ENCODE measurements around the gene LSAMP.

The LSAMP gene

DNA sequence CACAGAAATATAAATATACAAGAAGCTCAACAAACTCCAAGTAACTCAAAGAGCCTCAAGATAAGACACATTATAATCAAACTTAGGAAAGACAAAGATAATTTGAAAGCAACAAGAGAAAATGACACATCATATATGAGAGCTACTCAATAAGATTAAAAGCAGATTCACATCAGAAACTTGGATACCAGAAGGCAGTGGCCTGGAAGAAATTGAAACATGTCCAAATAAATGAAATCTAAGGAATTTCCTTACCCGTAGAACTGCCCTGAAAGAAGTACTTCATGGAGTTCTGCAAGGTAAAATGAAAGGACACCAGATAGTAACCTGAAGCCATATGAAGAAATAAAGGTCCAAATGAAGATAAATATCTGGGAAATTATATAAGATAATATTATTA, 113.9 kb downstream of the LSAMP start:
- Histone ChIP-seq H3K9me3 (ENCODE audit: control insufficient read depth, insufficient read depth, low read depth, low read length) (no peaks in the 10 kb centered on the region), H3K36me3 (ENCODE audit: control insufficient read depth in 2 of 2, insufficient read depth in 1 of 2, low read length in 2 of 2) (no peaks in the 10 kb centered on the region), H3K4me1 (ENCODE audit: control insufficient read depth, insufficient read depth, low read length) (no peaks in the 10 kb centered on the region), H3K4me3 (ENCODE audit: low read depth, low read length) (no peak overlapping the region), H3K27ac (ENCODE audit: extremely low read depth, low read depth, low read length) (no peak overlapping the region)
- ChIA-PET CTCF (no interaction called here), POLR2A (no interaction called here)
- TF ChIP-seq ZNF473 (tag by site-specific recombination; IDR thresholded peaks at IDR 0.05) (no peak), ZNF596 (tag by site-specific recombination; IDR thresholded peaks at IDR 0.05) (no peak), WT1 (tag by site-specific recombination; IDR thresholded peaks at IDR 0.05) (no peak), ZNF266 (tag by site-specific recombination; IDR thresholded peaks at IDR 0.05; ENCODE audit: low read depth) (no peak), ZNF660 (tag by site-specific recombination; IDR thresholded peaks at IDR 0.05) (no peak), ZNF211 (tag by site-specific recombination; IDR thresholded peaks at IDR 0.05; ENCODE audit: low read depth) (no peak), ZNF202 (tag by site-specific recombination; IDR thresholded peaks at IDR 0.05; ENCODE audit: borderline replicate concordance) (no peak), ZNF670 (tag by site-specific recombination; IDR thresholded peaks at IDR 0.05; ENCODE audit: low read depth) (no peak), GLIS1 (tag by site-specific recombination; IDR thresholded peaks at IDR 0.05) (no peak), ZNF10 (tag by site-specific recombination; IDR thresholded peaks at IDR 0.05) (no peak), ZFP37 (tag by site-specific recombination; IDR thresholded peaks at IDR 0.05) (no peak), ZNF239 (tag by site-specific recombination; IDR thresholded peaks at IDR 0.05) (no peak), ZNF600 (tag by site-specific recombination; IDR thresholded peaks at IDR 0.05) (no peak), ZNF114 (tag by site-specific recombination; IDR thresholded peaks at IDR 0.05) (no peak)
- TF ChIP-seq, protein P1, sequence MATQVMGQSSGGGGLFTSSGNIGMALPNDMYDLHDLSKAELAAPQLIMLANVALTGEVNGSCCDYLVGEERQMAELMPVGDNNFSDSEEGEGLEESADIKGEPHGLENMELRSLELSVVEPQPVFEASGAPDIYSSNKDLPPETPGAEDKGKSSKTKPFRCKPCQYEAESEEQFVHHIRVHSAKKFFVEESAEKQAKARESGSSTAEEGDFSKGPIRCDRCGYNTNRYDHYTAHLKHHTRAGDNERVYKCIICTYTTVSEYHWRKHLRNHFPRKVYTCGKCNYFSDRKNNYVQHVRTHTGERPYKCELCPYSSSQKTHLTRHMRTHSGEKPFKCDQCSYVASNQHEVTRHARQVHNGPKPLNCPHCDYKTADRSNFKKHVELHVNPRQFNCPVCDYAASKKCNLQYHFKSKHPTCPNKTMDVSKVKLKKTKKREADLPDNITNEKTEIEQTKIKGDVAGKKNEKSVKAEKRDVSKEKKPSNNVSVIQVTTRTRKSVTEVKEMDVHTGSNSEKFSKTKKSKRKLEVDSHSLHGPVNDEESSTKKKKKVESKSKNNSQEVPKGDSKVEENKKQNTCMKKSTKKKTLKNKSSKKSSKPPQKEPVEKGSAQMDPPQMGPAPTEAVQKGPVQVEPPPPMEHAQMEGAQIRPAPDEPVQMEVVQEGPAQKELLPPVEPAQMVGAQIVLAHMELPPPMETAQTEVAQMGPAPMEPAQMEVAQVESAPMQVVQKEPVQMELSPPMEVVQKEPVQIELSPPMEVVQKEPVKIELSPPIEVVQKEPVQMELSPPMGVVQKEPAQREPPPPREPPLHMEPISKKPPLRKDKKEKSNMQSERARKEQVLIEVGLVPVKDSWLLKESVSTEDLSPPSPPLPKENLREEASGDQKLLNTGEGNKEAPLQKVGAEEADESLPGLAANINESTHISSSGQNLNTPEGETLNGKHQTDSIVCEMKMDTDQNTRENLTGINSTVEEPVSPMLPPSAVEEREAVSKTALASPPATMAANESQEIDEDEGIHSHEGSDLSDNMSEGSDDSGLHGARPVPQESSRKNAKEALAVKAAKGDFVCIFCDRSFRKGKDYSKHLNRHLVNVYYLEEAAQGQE (tag by site-specific recombination; IDR thresholded peaks at IDR 0.05): no peak
- TF ChIP-seq, protein P2, sequence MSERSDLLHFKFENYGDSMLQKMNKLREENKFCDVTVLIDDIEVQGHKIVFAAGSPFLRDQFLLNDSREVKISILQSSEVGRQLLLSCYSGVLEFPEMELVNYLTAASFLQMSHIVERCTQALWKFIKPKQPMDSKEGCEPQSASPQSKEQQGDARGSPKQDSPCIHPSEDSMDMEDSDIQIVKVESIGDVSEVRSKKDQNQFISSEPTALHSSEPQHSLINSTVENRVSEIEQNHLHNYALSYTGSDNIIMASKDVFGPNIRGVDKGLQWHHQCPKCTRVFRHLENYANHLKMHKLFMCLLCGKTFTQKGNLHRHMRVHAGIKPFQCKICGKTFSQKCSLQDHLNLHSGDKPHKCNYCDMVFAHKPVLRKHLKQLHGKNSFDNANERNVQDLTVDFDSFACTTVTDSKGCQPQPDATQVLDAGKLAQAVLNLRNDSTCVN (tag by site-specific recombination; optimal IDR thresholded peaks at IDR 0.05): no peak
- TF ChIP-seq, protein P3, sequence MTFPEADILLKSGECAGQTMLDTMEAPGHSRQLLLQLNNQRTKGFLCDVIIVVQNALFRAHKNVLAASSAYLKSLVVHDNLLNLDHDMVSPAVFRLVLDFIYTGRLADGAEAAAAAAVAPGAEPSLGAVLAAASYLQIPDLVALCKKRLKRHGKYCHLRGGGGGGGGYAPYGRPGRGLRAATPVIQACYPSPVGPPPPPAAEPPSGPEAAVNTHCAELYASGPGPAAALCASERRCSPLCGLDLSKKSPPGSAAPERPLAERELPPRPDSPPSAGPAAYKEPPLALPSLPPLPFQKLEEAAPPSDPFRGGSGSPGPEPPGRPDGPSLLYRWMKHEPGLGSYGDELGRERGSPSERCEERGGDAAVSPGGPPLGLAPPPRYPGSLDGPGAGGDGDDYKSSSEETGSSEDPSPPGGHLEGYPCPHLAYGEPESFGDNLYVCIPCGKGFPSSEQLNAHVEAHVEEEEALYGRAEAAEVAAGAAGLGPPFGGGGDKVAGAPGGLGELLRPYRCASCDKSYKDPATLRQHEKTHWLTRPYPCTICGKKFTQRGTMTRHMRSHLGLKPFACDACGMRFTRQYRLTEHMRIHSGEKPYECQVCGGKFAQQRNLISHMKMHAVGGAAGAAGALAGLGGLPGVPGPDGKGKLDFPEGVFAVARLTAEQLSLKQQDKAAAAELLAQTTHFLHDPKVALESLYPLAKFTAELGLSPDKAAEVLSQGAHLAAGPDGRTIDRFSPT (tag by site-specific recombination; IDR thresholded peaks at IDR 0.05): no peak
- TF ChIP-seq, protein P4, sequence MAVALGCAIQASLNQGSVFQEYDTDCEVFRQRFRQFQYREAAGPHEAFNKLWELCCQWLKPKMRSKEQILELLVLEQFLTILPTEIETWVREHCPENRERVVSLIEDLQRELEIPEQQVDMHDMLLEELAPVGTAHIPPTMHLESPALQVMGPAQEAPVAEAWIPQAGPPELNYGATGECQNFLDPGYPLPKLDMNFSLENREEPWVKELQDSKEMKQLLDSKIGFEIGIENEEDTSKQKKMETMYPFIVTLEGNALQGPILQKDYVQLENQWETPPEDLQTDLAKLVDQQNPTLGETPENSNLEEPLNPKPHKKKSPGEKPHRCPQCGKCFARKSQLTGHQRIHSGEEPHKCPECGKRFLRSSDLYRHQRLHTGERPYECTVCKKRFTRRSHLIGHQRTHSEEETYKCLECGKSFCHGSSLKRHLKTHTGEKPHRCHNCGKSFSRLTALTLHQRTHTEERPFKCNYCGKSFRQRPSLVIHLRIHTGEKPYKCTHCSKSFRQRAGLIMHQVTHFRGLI (tag by site-specific recombination; IDR thresholded peaks at IDR 0.05): no peak
- TF ChIP-seq, protein P5, sequence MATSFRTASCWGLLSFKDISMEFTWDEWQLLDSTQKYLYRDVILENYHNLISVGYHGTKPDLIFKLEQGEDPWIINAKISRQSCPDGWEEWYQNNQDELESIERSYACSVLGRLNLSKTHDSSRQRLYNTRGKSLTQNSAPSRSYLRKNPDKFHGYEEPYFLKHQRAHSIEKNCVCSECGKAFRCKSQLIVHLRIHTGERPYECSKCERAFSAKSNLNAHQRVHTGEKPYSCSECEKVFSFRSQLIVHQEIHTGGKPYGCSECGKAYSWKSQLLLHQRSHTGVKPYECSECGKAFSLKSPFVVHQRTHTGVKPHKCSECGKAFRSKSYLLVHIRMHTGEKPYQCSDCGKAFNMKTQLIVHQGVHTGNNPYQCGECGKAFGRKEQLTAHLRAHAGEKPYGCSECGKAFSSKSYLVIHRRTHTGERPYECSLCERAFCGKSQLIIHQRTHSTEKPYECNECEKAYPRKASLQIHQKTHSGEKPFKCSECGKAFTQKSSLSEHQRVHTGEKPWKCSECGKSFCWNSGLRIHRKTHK (tag by site-specific recombination; IDR thresholded peaks at IDR 0.05): no peak
- TF ChIP-seq, protein P6, sequence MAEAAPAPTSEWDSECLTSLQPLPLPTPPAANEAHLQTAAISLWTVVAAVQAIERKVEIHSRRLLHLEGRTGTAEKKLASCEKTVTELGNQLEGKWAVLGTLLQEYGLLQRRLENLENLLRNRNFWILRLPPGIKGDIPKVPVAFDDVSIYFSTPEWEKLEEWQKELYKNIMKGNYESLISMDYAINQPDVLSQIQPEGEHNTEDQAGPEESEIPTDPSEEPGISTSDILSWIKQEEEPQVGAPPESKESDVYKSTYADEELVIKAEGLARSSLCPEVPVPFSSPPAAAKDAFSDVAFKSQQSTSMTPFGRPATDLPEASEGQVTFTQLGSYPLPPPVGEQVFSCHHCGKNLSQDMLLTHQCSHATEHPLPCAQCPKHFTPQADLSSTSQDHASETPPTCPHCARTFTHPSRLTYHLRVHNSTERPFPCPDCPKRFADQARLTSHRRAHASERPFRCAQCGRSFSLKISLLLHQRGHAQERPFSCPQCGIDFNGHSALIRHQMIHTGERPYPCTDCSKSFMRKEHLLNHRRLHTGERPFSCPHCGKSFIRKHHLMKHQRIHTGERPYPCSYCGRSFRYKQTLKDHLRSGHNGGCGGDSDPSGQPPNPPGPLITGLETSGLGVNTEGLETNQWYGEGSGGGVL (tag by site-specific recombination; IDR thresholded peaks at IDR 0.05): no peak
